DND-41 (cell line): ENCODE measurements around the gene DOHH.

Experiments
- ATAC-seq: fragments of 200-7000 bp; cut with Tn5 transposase; 3 replicates; pipeline ENCODE4 v1.9.1; 2021; ENCODE audit warnings: low read depth; ENCODE audit not compliant: insufficient read depth
- DNase-seq: peaks from one replicate; pipeline ENCODE4 v3.0.0-alpha.2; 2020
- H2AFZ ChIP-seq: 2 replicates; pipeline ENCODE4 v1.6.0; 2012; ENCODE audit warnings: low read depth, low read length
- H3K27ac ChIP-seq: 2 replicates; pipeline ENCODE4 v1.5.1; 2012; ENCODE audit warnings: low read length, inconsistent platforms
- H3K27me3 ChIP-seq: fragments of 200-600 bp; sonication (generic); 2 replicates; pipeline ENCODE4 v1.6.0; 2012; ENCODE audit warnings: low read length, mild to moderate bottlenecking, inconsistent platforms; ENCODE audit not compliant: insufficient read depth, poor library complexity
- H3K36me3 ChIP-seq: 2 replicates; pipeline ENCODE4 v1.5.1; 2012; ENCODE audit warnings: low read length, inconsistent platforms; ENCODE audit not compliant: insufficient read depth
- H3K4me1 ChIP-seq: 2 replicates; pipeline ENCODE4 v1.5.1; 2012; ENCODE audit warnings: mild to moderate bottlenecking, low read length; ENCODE audit not compliant: insufficient read depth
- H3K4me2 ChIP-seq: 2 replicates; pipeline ENCODE4 v1.6.0; 2012; ENCODE audit warnings: mild to moderate bottlenecking, moderate library complexity, low read length, inconsistent platforms; ENCODE audit not compliant: insufficient read depth
- H3K4me3 ChIP-seq, 2 experiments: fragments of 200-600 bp in 1 of 2; shearing (Covaris generic) in 1 of 2; 2 replicates each; pipeline ENCODE4 v1.5.1; 2012 to 2016; ENCODE audit warnings: inconsistent platforms in 2 of 2, low read length in 2 of 2, mild to moderate bottlenecking in 2 of 2, low read depth in 1 of 2, moderate library complexity in 1 of 2
- H3K79me2 ChIP-seq: 2 replicates; pipeline ENCODE4 v1.6.0; 2012; ENCODE audit warnings: low read length, inconsistent platforms; ENCODE audit not compliant: insufficient read depth
- H3K9ac ChIP-seq: 2 replicates; pipeline ENCODE4 v1.6.0; 2012; ENCODE audit warnings: low read depth, mild to moderate bottlenecking, inconsistent platforms, low read length, moderate library complexity
- H3K9me3 ChIP-seq: 2 replicates; pipeline ENCODE4 v1.5.1; 2012; ENCODE audit warnings: low read length, moderate library complexity, mild to moderate bottlenecking, inconsistent platforms; ENCODE audit not compliant: insufficient read depth, severe bottlenecking
- H4K20me1 ChIP-seq: 2 replicates; pipeline ENCODE4 v1.6.0; 2012; ENCODE audit warnings: low read length; ENCODE audit not compliant: insufficient read depth
- CTCF ChIP-seq: IDR thresholded peaks from 2 replicates; pipeline ENCODE4 v1.5.1; 2012; ENCODE audit warnings: borderline replicate concordance, low read length, moderate library complexity, mild to moderate bottlenecking; ENCODE audit not compliant: poor library complexity, severe bottlenecking; ENCODE audit errors: extremely low read depth
- EZH2 ChIP-seq: IDR thresholded peaks from 3 replicates; pipeline ENCODE4 v1.6.1; 2012; ENCODE audit warnings: borderline replicate concordance, low read depth, mild to moderate bottlenecking, moderate library complexity, low read length, inconsistent platforms; ENCODE audit not compliant: severe bottlenecking

Gene DOHH

GRCh38 chr19:3465552-3465951 lies 34.9 kb downstream of the DOHH start:
- no peak for ATAC-seq
- peaks cover 4% of the 10 kb centered on the region for H3K9me3 ChIP-seq
- H3K79me2 ChIP-seq, result no peaks in the 10 kb centered on the region
- H3K4me2 ChIP-seq, result no peak overlapping the region
- H3K27ac ChIP-seq, result no peak overlapping the region
- no peak overlapping the region for H2AFZ ChIP-seq
- H3K36me3 ChIP-seq, result peaks cover 8% of the 10 kb centered on the region
- TF ChIP-seq CTCF (no peak), EZH2 (no peak)
- no peak overlapping the region for H3K4me3 ChIP-seq
- H3K4me1 ChIP-seq, result no peaks in the 10 kb centered on the region
- no peak overlapping the region for H3K9ac ChIP-seq
- DNase-seq, result no peak
- H3K27me3 ChIP-seq, result no peaks in the 10 kb centered on the region
- 0 out of 2 replicates have a peak, but pooled peaks cover 5% of the 10 kb centered on the region for H4K20me1 ChIP-seq

- Histone ChIP-seq H3K36me3 (peaks cover 14% of the 10 kb centered on the region), H4K20me1 (0 out of 2 replicates have a peak, but pooled peaks cover 2% of the 10 kb centered on the region), H3K27me3 (no peaks in the 10 kb centered on the region), H3K27ac (no peak overlapping the region), H3K4me1 (no peaks in the 10 kb centered on the region), H3K4me3 (no peak overlapping the region), H3K4me2 (no peak overlapping the region), H2AFZ (no peak overlapping the region), H3K9me3 (peaks cover 4% of the 10 kb centered on the region), H3K9ac (no peak overlapping the region), H3K79me2 (no peaks in the 10 kb centered on the region)
- no peak for TF ChIP-seq CTCF
- ATAC-seq (no peak), DNase-seq (no peak)
These were observed 35.8 kb downstream of the DOHH start for GRCh38 chr19:3464587-3465235.

- H3K9me3 ChIP-seq, result peaks cover 4% of the 10 kb centered on the region
- H4K20me1 ChIP-seq, result peaks cover under 1% of the 10 kb centered on the region; the same call in 1 of the 2 replicates
- H3K27me3 ChIP-seq, result no peaks in the 10 kb centered on the region
- H3K79me2 ChIP-seq, result no peaks in the 10 kb centered on the region
- no peak overlapping the region for H3K4me3 ChIP-seq
- H3K4me2 ChIP-seq, result no peak overlapping the region
- no peak for TF ChIP-seq CTCF
- TF ChIP-seq EZH2, result no peak
- peaks cover 22% of the 10 kb centered on the region for H3K36me3 ChIP-seq
- H2AFZ ChIP-seq, result no peak overlapping the region
- H3K9ac ChIP-seq, result no peak overlapping the region
- no peak for ATAC-seq
- no peak overlapping the region for H3K27ac ChIP-seq
- DNase-seq, result no peak
- no peaks in the 10 kb centered on the region for H3K4me1 ChIP-seq
These were observed 36.5 kb downstream of the DOHH start for GRCh38 chr19:3463714-3464586.
